Measurements from ENCODE around the gene CACNA2D3.

CACNA2D3 gene

GRCh38 chr3:55042591-55042990, 920.2 kb downstream of the CACNA2D3 start:
- DNase-seq (ENCODE audit: low spot score), result no peak
- no peak for FAIRE-seq

DNA sequence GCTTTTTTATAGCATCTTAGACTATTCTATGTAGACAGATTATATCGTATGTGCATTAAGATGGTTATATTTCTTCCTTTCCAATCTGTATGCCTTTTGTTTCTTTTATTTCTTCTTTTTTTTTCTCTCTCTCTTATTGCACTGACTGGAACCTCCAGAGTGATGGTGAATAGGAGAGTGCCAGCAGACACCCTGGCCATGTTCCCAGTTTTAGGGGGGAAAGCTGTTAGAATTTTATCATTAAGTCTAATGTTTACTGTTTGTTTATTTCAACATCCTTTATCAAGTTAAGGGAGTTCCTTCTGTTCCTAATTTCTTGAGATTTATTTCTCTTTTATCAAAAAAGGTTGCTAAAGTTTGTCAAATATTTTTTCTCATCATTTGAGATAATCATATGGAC, 922.1 kb downstream of the CACNA2D3 start:
- DNase-seq (ENCODE audit: low spot score) (no peak), FAIRE-seq (no peak)

DNA sequence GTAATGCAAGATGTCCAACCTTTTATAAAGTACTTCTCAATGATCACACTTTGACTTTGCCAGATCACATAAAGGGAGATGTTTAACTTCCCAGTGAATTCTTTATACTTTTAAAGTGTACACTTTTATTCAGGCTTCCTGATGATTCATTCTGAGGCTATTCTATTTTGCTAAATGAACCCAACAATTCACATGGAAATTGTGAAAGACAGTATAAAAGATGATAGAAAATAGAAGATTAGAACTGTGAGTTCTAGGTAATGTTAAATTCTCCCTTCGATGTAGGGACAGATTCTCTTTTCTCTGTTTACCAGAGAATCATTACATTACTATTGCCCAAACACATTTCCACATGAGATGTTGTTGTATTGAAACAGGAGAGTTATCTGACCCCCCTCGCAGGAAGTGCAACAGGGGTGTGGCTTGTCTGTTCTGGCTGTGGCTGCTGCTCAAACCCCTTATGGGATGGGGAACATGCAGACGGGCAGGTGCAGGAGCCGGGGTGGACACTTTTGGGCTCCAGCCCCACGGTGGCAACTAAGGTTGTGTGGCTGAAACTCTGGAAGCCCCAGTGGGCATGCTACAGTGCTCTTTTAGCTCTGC, 936.8 kb downstream of the CACNA2D3 start:
- DNase-seq (ENCODE audit: low spot score), result no peak
- FAIRE-seq, result no peak

- DNase-seq (ENCODE audit: low spot score) (no peak), FAIRE-seq (no peak)
Observed at GRCh38 chr3:55060896-55061719, 938.8 kb downstream of the CACNA2D3 start.

DNA sequence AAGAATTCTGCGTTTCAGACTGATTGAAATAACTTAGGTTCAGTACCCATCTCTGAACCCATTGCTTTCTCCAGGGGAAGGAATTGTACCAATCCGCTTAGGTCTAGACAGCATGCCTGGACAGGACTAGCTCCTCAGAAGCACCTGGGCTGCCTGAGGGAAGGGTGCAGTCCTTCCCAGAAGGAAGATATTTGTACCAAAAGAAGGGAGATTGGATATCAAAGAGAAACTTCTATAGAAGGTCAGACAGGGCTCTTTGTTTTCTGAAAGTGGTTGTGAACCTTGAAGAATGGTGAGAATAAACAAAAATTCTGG, 939.3 kb downstream of the CACNA2D3 start:
- DNase-seq (ENCODE audit: low spot score) (no peak), FAIRE-seq (no peak)

DNA sequence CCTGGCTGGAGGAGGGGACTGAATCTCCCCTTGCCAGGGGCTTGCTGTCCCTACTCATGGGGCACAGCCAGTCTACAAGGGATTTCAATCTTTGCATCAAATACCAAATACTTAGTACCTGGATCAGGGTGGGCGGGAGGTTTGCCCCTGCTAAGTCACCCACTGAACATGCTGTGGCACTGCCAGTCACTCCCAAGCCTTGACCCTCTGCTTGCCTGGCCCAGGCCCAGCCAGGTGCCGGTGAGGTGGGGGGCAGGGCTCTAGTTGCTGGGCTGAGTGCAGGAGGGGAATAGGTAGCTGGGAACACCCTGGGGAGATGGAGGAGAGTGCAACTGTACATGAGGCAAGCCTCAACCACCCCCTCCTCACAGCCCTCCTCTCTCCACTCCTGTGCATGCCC, 941.8 kb downstream of the CACNA2D3 start:
- DNase-seq (ENCODE audit: low spot score) (no peak), FAIRE-seq (no peak)

DNA sequence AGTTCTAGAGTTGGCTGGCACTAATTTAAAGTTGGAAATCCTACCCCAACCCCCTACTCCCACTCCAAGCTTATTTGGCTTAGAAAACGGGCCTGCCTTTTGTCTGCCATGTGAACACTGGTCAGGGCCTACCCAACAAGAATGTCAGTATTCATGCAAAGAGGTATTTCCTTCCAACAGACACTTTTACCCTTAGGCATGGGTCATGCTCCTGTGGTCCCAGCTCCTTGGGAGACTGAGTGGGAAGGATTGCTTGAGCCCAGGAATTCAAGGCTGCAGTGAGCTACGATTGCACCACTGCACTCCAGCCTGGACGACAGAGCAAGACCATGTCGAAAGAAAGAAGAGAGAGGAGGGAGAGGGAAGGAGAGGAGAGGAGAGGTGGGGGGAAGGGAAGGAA, 943.0 kb downstream of the CACNA2D3 start:
- FAIRE-seq, result no peak
- DNase-seq (ENCODE audit: low spot score), result no peak

- DNase-seq (ENCODE audit: low spot score), result no peak
- no peak for FAIRE-seq
Observed at GRCh38 chr3:55066551-55067047, 944.2 kb downstream of the CACNA2D3 start.

DNA sequence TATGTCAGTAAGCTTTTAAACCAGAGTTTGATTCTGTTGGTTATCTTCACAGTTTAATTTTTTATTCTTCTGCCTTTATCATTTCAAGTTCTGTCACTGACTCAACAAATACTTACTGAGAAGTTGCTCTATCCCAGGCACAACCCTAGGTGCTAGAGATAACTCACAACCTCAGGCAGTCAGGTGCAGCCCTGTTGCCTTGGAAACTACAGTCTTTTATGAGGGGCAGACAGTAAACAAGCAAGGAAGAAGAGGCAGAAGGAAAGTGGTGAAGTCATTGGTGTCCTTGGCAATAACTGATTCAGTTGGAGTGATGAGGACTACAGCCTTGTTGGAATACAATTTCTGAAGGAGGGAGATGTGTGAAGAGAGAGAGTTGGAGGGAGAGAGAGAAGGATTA, 947.6 kb downstream of the CACNA2D3 start:
- FAIRE-seq (no peak), DNase-seq (ENCODE audit: low spot score) (no peak)

DNA sequence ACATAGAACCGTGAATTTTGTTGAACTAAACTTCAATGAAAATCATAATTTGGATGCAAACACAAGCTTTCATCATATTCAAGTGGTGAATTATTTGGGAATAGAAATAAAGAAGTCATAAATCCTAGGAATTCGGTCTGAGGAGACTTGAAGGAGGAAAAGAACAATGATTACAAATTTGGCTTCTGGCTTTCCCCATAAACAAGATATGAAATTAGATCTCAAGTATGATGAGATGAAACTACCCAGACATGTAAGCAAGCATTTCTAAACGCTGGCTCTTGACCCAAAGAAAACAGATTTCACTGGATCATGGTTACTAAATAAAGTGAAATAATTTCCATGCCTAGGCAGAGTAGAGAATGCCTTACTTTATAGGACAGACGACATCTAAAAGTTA, 952.4 kb downstream of the CACNA2D3 start:
- FAIRE-seq (no peak), DNase-seq (ENCODE audit: low spot score) (no peak)

DNA sequence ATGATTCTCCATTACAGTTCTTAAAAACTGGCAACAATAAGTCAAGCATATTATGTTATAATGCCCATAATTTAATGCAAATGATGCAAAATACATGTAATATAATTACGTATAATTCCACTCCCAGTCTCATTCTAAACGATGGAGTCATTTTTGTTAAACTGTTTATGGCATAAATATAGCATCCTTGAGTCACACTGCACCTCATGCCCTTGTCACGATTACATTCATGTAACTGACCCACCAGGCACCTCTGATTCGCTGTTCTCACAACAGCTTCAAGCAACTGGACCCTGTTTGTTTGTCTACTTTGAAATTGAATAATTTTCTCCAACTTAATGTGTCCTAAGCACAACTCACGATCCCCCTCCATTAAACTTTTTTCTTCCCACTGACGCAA, 953.5 kb downstream of the CACNA2D3 start:
- DNase-seq (ENCODE audit: low spot score) (no peak), FAIRE-seq (no peak)

DNA sequence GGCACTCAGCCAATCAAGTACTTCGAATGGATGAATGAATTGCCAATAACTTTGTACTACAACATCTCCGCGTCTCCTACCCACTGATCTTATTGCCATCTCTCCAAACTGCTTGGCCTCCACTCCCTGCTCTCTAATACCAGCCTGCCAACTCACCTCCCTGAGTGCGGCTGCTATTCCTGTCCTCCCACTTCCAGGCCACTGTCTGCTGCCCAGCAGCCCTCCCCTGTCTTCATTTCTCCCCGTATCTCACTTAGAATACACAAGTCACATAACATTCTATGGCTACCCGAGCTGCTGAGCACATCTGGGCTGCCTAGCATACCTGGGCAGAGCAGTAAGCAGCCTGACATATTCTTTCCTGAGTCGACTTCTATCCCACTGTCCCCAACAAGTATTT, 955.4 kb downstream of the CACNA2D3 start:
- FAIRE-seq, result no peak
- DNase-seq (ENCODE audit: low spot score), result no peak

DNA sequence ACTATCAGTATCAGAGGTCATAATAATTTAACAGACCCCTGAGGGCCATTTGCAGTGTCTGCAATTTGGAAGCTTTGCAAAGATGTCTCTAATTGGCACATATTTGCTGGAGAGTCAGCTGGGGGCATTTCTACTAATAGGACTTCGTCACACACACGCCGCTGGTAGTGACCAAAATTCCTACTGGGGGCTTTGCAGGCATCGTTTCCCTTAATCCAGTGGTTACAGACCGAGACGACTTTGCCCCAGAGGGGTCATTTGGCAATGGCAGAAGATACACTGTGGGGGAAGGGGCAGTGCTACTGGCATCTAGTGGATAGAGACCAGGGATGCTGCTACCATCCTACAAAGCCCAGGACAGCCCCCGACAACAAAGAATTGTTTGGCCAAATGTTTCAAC, 956.5 kb downstream of the CACNA2D3 start:
- DNase-seq (ENCODE audit: low spot score), result no peak
- no peak for FAIRE-seq

DNA sequence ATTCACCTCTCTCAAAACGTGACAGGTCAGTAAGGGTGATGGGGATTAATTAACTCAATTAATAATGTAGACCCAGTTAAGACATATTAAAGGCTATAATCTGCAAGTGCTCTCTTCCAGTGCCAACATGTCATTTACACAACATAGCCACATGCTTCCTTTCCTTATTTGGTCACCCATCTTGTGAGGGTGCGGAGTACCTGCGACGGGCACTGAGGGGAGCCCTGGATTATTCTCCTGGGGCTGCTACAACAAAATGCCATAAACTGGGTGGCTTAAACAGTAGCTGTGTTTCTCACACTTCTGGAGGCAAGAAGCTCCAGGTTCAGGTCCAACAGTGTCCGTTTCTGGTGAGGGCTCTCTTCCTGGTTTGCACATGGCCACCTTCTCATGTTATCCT, 962.9 kb downstream of the CACNA2D3 start:
- DNase-seq (ENCODE audit: low spot score) (no peak), FAIRE-seq (no peak)

DNA sequence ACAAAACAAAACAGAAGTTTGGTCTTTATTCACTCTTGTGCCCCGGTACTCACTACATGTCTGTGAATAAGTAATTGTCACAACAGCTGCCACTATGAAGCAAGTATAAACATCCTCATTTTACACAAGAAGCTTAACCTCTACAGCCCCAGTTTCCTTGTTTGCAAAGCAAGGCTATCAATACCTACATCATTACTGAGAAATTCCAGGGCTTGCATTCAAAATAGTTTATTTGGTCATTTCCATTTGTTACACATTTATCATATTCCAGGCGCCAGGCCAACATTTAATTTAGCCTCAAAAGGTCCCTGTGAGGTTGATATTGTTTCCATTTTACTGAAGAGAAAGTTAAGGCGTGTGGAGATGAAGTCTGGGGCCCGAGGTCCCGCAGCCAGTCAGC, 966.9 kb downstream of the CACNA2D3 start:
- DNase-seq (ENCODE audit: low spot score) (no peak), FAIRE-seq (no peak)

DNA sequence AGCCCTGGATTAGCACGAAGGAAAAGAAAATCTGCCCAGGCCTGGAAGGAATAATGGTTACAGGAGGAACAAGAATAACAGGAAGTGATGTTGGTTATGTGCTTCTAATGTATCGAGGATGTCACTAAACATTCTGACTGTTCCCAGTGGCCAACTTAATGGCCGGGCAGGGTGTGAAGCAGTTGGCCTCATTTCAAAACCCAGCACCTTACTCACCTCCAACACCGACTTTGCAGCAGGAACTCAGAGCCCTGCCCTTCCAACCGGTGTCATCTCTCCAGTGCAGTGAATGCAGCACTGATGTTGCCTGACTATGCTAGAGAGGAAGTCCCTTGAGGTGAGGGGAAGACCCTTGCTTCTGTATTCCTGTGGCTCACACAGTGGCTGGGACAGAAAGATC, 967.9 kb downstream of the CACNA2D3 start:
- DNase-seq (ENCODE audit: low spot score), result no peak
- FAIRE-seq, result no peak

DNA sequence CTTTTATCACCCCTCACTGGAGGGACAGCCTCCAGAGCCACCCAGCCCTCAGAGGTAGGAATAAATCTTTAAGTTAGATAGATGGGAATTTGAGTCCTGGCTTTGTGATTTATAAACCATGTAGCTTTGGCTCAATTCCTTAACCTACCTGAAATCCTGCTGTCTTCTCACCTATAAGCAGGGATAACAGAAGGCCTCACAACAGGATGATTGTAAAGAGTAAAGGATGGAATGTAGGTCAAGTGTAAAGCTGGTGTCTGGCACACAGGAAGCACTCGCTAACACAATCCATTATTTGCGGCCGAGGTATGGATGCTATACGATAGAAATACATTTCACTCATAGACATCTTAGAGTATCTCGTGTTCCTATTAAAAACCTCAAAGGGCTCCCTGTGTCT, 968.4 kb downstream of the CACNA2D3 start:
- DNase-seq (ENCODE audit: low spot score) (no peak), FAIRE-seq (no peak)

DNA sequence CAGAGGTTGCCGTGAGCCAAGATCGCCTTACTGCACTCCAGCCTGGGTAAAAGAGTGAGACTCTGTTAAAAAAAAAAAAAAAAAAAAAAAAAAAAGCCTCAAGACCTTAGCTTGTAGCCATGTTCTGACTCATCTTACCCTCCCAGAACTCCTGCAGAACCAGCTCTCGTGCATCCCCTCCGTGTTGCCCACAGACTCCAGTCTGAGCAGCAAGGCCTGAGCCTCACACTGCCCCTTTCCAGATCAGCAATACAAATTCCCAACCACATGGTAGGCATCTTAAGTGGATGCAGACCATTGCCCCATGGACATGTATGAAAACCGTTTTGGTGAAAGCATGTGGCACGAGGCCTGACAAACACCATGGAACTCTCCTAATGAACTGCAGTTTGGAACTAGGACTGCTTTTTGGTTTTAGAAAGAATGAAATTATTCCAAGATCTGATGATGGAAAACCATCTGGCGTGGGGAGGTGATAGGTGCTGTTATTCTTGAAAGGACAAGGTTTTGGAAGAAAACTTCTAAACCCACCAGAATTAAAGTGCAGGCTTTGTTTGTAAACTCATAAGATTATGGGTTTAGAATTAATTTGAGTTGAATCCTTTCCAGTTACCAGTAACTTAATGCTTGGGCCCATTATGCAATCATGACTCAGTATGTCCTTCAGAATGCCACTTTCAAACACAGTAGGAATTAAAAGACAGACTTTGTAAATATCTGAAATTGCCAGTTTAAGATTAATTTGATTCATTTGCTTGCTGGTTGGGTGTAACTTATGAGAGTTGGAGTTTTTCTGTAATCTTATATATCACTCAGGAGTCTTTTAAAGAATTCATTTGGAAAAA, 969.3 kb downstream of the CACNA2D3 start:
- no peak for DNase-seq (ENCODE audit: low spot score)
- FAIRE-seq, result no peak

DNA sequence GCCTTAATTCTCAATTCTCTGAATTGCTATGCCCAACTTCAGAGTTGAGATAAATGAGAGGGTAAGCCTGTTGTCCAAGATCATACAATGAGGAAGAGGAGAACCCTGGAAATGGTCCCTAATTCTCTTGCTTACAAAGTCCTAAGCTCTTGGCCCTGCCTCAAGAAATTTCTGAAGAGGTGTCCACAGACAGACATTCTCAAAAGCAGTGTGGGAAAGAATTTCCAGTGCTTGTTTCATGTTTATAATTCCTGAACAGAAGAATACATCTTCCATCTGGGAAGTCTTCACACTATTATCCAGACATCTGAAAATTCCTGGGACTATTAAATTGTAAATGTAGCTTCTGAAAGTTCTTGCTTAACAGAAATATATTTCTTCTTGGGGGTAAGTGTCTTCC, 972.3 kb downstream of the CACNA2D3 start:
- DNase-seq (ENCODE audit: low spot score) (no peak), FAIRE-seq (no peak)

DNA sequence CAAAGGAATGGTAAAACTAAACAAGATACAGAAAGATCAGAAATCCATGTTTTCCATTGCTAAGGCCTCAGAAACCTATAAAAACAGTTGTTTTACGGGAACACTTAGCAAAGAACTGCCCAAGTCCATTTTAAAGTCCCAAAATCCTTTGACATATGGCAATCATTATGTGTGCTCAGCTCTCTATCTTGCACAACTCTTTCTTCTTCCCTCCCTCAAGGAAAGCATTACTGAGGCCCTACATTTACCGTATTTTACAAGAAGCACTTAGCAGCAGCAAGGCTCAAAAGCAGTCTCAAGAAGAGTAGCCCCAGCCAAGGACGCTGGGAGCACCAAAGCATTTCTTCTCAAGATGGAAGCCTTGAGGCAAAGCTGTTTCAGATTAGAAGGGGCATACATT, 975.1 kb downstream of the CACNA2D3 start:
- no peak for FAIRE-seq
- DNase-seq (ENCODE audit: low spot score), result no peak

- no peak for FAIRE-seq
Observed at GRCh38 chr3:55105647-55106046, 983.3 kb downstream of the CACNA2D3 start.

DNA sequence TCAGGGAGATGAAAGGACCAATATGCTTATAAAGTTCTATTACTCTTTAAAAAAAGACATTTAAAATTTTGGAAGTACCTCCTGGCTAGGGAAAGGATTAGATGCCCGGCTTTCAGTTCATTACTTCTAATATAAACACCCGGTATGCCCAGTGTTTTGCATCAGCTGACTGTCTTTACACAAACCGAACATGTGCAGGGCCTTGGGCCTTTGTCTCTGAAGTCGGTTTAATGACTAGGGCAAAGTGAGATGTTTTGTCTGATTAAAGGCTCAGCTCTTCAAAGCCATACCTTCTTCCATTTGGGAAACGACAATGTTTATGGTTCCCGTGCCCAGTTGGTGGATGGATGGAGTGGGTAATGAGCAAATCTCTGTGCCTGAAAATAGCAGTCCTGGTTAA, 984.8 kb downstream of the CACNA2D3 start:
- FAIRE-seq, result no peak
- DNase-seq (ENCODE audit: low spot score), result no peak

More at GRCh38 chr3:55105647-55106046, 983.3 kb downstream of the CACNA2D3 start:
- no peak for DNase-seq (ENCODE audit: low spot score)
